ENCODE data around the gene GNAI3. TPM values are rescaled to one million over a fixed set of nuclear protein-coding genes. Genes with fewer than 3 reads are reported as not detected.

Gene GNAI3
- total and polyA plus RNA-seq, 2 of the 13 experiments (the other 11 are each of a cell fraction or from before 2014, with no cell fraction given), result 4.3 to 9.0 TPM

GRCh38 chr1:109546311-109547109 is 1.9 kb upstream of the GNAI3 start (continued):
- peak; percentile 39; the same call in 1 of the 2 replicates for TF ChIP-seq ZNF574 (CRISPR knock-in tag; IDR thresholded peaks at IDR 0.05)
- no peak for TF ChIP-seq SOX13 (IDR thresholded peaks at IDR 0.05)
- TF ChIP-seq SOX13 (CRISPR knock-in tag; conservative IDR thresholded peaks at IDR 0.05 in 1 of 2, IDR thresholded peaks at IDR 0.05 in 1 of 2), result peak in 1 of 2 experiments; percentile 23; a peak in 1 of 4 replicates
- TF ChIP-seq ZNF12 (CRISPR knock-in tag; IDR thresholded peaks at IDR 0.05), result no peak
- TF ChIP-seq ZBTB49 (CRISPR knock-in tag; IDR thresholded peaks at IDR 0.05; ENCODE audit: borderline replicate concordance), result no peak
- no peak for TF ChIP-seq CENPBD1 (CRISPR knock-in tag; IDR thresholded peaks at IDR 0.05; ENCODE audit: borderline replicate concordance, low read depth)
- TF ChIP-seq SP5 (CRISPR knock-in tag; IDR thresholded peaks at IDR 0.05; ENCODE audit: borderline replicate concordance, low read depth), result peak; percentile 36; the same call in 1 of the 2 replicates
- TF ChIP-seq CREB1 (IDR thresholded peaks at IDR 0.05), result no peak
- peak; percentile 74 for TF ChIP-seq CREB1 (CRISPR knock-in tag; IDR thresholded peaks at IDR 0.05)
- peak; percentile 45; the same call in 1 of the 3 replicates for TF ChIP-seq MXI1 (IDR thresholded peaks at IDR 0.05; ENCODE audit: borderline replicate concordance, low read depth, low read length)
- TF ChIP-seq RARA (CRISPR knock-in tag; IDR thresholded peaks at IDR 0.05), result 0 out of 2 replicates have a peak, but pooled peaks have one; percentile 24
- peak; percentile 19; the same call in 1 of the 2 replicates for TF ChIP-seq CREM (IDR thresholded peaks at IDR 0.05)
- no peak for TF ChIP-seq CREM (CRISPR knock-in tag; IDR thresholded peaks at IDR 0.05)
- TF ChIP-seq POGZ (CRISPR knock-in tag; IDR thresholded peaks at IDR 0.05), result peak; percentile 52
